Stomach (tissue), 9 donors: ENCODE results near the gene TMEM240. TPM values are rescaled to one million over a fixed set of nuclear protein-coding genes. Genes with fewer than 3 reads are reported as not detected.
A peak's percentile ranks its signal among the peaks of the same experiment; 100 is the strongest.

Experiments used
- DNase-seq, 2 donors: peaks; one replicate each; pipeline versions ENCODE4 v3.0.0 to v3.0.0-alpha.2; 2013 to 2019
- H3K27ac ChIP-seq, 5 donors: fragments of 200-600 bp in 4 of 5; sonication (generic) in 4 of 5; one replicate each; pipeline ENCODE4 v1.5.1; 2013 to 2019; ENCODE audit warnings: mild to moderate bottlenecking in 1 of 5, moderate library complexity in 1 of 5
- H3K27me3 ChIP-seq, 3 donors: fragments of 200-600 bp; sonication (generic); one replicate each; pipeline ENCODE4 v1.5.1; 2017 to 2019; ENCODE audit warnings: mixed run types in 1 of 3
- H3K36me3 ChIP-seq, 4 donors: fragments of 200-600 bp; sonication (generic); 1 replicate in 3 of 4; 2 replicates in 1 of 4; pipeline ENCODE4 v1.5.1; 2016 to 2019
- H3K4me1 ChIP-seq, 4 donors: fragments of 200-600 bp; sonication (generic); one replicate each; pipeline ENCODE4 v1.5.1; 2016 to 2019
- H3K4me3 ChIP-seq, 4 donors: fragments of 200-600 bp; sonication (generic) in 3 of 4; one replicate each; pipeline ENCODE4 v1.5.1; 2016 to 2019; ENCODE audit warnings: mild to moderate bottlenecking in 1 of 4
- H3K9me3 ChIP-seq, 4 donors: fragments of 200-600 bp; sonication (generic); one replicate each; pipeline ENCODE4 v1.5.1; 2016 to 2019
- CTCF ChIP-seq, 7 experiments: fragments of 450-650 bp in 4 of 7; fragments of 200-600 bp in 3 of 7; sonication (generic) in 3 of 7; IDR thresholded peaks; one replicate each; pipeline ENCODE4 v1.5.1; 2016 to 2019; ENCODE audit warnings: antibody characterized with exemption in 7 of 7, control low read depth in 2 of 7, mild to moderate bottlenecking in 1 of 7
- EP300 ChIP-seq: sonication (generic); formaldehyde crosslinking; IDR thresholded peaks from one replicate; pipeline ENCODE4 v1.6.1; 2017; ENCODE audit warnings: antibody characterized with exemption
- POLR2A ChIP-seq, 4 donors: fragments of 450-650 bp; IDR thresholded peaks; one replicate each; pipeline ENCODE4 v1.6.1; 2016; ENCODE audit warnings: antibody characterized with exemption in 4 of 4, control low read depth in 2 of 4, mild to moderate bottlenecking in 1 of 4, moderate library complexity in 1 of 4
- POLR2AphosphoS5 ChIP-seq, 3 donors: sonication (generic); formaldehyde crosslinking; IDR thresholded peaks; one replicate each; pipeline ENCODE4 v1.6.1; 2016; ENCODE audit warnings: antibody characterized with exemption in 3 of 3
- WGBS, 5 donors: extraction: QIAGEN DNeasy Blood & Tissue Kit in 3 of 5; methylation state at CpG; one replicate each; pipeline versions ENCODE4 v1.1.5 to v1.1.7; 2013 to 2018; 5-methylcytosine and 5-hydroxymethylcytosine counted together
- intact Hi-C: fragments of 100-400 bp; cut with DNase I; formaldehyde crosslinking; loops from one replicate; pipeline ENCODE4 v1.15.1; 2023; ENCODE audit warnings: low total_unique reads
- polyA plus RNA-seq, 3 donors: library from polyadenylated mRNA; stranded (reverse); fragments of 200-250 nt; gene quantifications; one replicate each; pipeline ENCODE4 v1.2.3, GENCODE V29; 2013
- total RNA-seq, 5 donors: library from RNA; depleted of rRNA; stranded (reverse); fragments of >200 nt; gene quantifications; one replicate each; pipeline versions ENCODE4 v1.1.0 to v1.2.3, GENCODE V29; 2014 to 2016
- donor health status: healthy with polysubstance abuse.
- donor health status: Bipolar disorder and iron deficiency.
- donor health status: healthy.

Gene TMEM240
- total and polyA plus RNA-seq, 8 donors = 1.8 to 10.3 (median 3.5) TPM; not detected in 3

GRCh38 chr1:1543706-1544099, 3.3 kb upstream of the TMEM240 start:
- Histone ChIP-seq H3K36me3 (peaks cover 15 to 45% (median 32%) of the 10 kb centered on the region in 4 donors), H3K4me1 (peaks cover 8 to 54% (median 41%) of the 10 kb centered on the region in 4 donors), H3K9me3 (no peaks in the 10 kb centered on the region), H3K27me3 (peaks cover 0 to 21% (median 5%) of the 10 kb centered on the region in 3 donors), H3K27ac (peak overlapping the region in 2 of 5 donors; percentile 33 to 38), H3K4me3 (no peak overlapping the region)
- intact Hi-C loops = no loop called here
- peak; percentile 67 to 81 for DNase-seq
- WGBS, 5 donors = 27 to 70% (median 51%) methylated on average over 14 to 19 of the region's 19 CpGs
- TF ChIP-seq POLR2AphosphoS5 (IDR thresholded peaks at IDR 0.05) (no peak), POLR2A (IDR thresholded peaks at IDR 0.05) (no peak), CTCF (IDR thresholded peaks at IDR 0.05) (no peak), EP300 (no peak)

- H3K4me3 ChIP-seq = no peak overlapping the region
- H3K9me3 ChIP-seq = no peaks in the 10 kb centered on the region
- H3K27me3 ChIP-seq = peaks cover 0 to 21% (median 5%) of the 10 kb centered on the region in 3 donors
- peaks cover 15 to 52% (median 30%) of the 10 kb centered on the region in 4 donors for H3K36me3 ChIP-seq
- 74 to 86% (median 77%) methylated on average over 38 to 45 of the region's 45 CpGs for WGBS, 5 donors
- TF ChIP-seq CTCF (IDR thresholded peaks at IDR 0.05) (no peak), POLR2AphosphoS5 (IDR thresholded peaks at IDR 0.05) (no peak)
- peak overlapping the region in 2 of 5 donors; percentile 33 to 38 for H3K27ac ChIP-seq
- peaks cover 8 to 61% (median 42%) of the 10 kb centered on the region in 4 donors for H3K4me1 ChIP-seq
- DNase-seq = peak in 1 of 2 donors; percentile 64
- intact Hi-C loops = no loop called here
Observed at GRCh38 chr1:1542766-1543705, 2.6 kb upstream of the TMEM240 start.

GRCh38 chr1:1541956-1542765, 1.7 kb upstream of the TMEM240 start:
- Histone ChIP-seq H3K4me1 (peaks cover 8 to 62% (median 42%) of the 10 kb centered on the region in 4 donors), H3K4me3 (no peak overlapping the region), H3K27me3 (peaks cover 0 to 21% (median 5%) of the 10 kb centered on the region in 3 donors), H3K27ac (no peak overlapping the region), H3K9me3 (no peaks in the 10 kb centered on the region), H3K36me3 (peaks cover 15 to 43% (median 30%) of the 10 kb centered on the region in 4 donors)
- TF ChIP-seq EP300 = no peak
- no peak for TF ChIP-seq CTCF (IDR thresholded peaks at IDR 0.05)
- no peak for TF ChIP-seq POLR2AphosphoS5 (IDR thresholded peaks at IDR 0.05)
- no peak for TF ChIP-seq POLR2A (IDR thresholded peaks at IDR 0.05)
- DNase-seq = no peak
- 84 to 91% (median 90%) methylated on average over 33 to 37 of the region's 37 CpGs for whole genome bisulfite sequencing, 5 donors
- intact Hi-C loops = no loop called here
